Large intestine (tissue), 3 donors: Measurements from ENCODE around the gene CFAP161. TPM values are rescaled to one million over a fixed set of nuclear protein-coding genes. Genes with fewer than 3 reads are reported as not detected.

Experiments
- DNase-seq, 2 donors: peaks; one replicate each; pipeline versions ENCODE4 v3.0.0 to v3.0.0-alpha.2; 2013
- H3K27ac ChIP-seq: one replicate; pipeline ENCODE4 v1.5.1; 2013; ENCODE audit warnings: low read length
- H3K27me3 ChIP-seq: 2 replicates; pipeline ENCODE4 v1.6.1; 2013; ENCODE audit warnings: low read length; ENCODE audit not compliant: control insufficient read depth, insufficient read depth
- H3K36me3 ChIP-seq: 2 replicates; pipeline ENCODE4 v1.6.1; 2013; ENCODE audit warnings: low read length; ENCODE audit not compliant: control insufficient read depth, insufficient read depth
- H3K4me1 ChIP-seq: one replicate; pipeline ENCODE4 v1.6.1; 2013; ENCODE audit warnings: low read length; ENCODE audit not compliant: control insufficient read depth, insufficient read depth
- H3K4me3 ChIP-seq: one replicate; pipeline ENCODE4 v1.5.1; 2013; ENCODE audit warnings: low read length
- H3K9me3 ChIP-seq: one replicate; pipeline ENCODE4 v1.6.1; 2013; ENCODE audit warnings: mild to moderate bottlenecking, low read depth, low read length, moderate library complexity; ENCODE audit not compliant: control insufficient read depth
- WGBS: methylation state at CpG from one replicate; pipeline ENCODE4 v1.1.5; 2013; ENCODE audit warnings: low lambda C conversion rate; ENCODE audit not compliant: insufficient coverage; 5-methylcytosine and 5-hydroxymethylcytosine counted together
- polyA plus RNA-seq: library from polyadenylated mRNA; unstranded; fragments of 120-200 nt; gene quantifications from one replicate; pipeline ENCODE4 v1.2.1, GENCODE V29; 2013

The CFAP161 gene
- polyA plus RNA-seq, 1 donor: 0.25 TPM

DNA sequence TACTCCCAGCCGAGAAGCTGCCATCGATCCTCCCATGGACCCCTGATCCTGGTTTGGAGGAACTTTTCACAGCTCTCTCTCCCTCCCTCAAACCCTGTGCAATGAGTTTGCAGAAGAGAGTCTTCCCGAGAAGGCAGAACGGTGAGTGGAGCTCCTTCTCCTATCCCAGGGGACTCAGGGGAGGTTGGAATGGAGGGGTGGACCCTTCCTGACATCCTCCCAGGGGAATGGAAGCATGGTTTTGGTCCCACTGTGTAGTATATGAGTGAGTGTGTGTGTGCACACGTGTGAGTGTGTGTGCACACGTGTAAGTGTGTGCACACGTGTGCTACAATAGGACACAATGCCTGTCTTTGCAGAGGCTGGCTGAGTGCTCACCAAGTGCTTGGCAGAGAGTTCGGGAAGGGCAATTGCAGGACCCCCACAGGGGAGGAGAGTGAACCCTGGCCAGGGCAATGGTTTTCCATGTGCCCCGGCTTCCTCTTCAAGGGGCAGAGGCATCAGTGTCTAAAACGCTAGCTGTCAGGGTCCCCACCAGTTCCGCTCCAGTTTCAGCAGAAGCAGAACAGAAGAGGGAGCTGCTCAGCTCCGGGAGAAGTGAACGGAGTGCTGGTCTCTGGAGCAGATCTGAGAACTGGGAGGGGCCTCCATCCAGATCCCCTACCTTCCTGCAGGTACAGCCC lies 48.8 kb downstream of the CFAP161 start:
- no peak overlapping the region for H3K4me3 ChIP-seq
- peaks cover 12% of the 10 kb centered on the region for H3K27me3 ChIP-seq
- DNase-seq: no peak
- no peaks in the 10 kb centered on the region for H3K4me1 ChIP-seq
- H3K36me3 ChIP-seq: no peaks in the 10 kb centered on the region
- H3K9me3 ChIP-seq: no peaks in the 10 kb centered on the region
- WGBS: no CpG with 5 or more reads among the region's 13 CpGs
- no peak overlapping the region for H3K27ac ChIP-seq

DNA sequence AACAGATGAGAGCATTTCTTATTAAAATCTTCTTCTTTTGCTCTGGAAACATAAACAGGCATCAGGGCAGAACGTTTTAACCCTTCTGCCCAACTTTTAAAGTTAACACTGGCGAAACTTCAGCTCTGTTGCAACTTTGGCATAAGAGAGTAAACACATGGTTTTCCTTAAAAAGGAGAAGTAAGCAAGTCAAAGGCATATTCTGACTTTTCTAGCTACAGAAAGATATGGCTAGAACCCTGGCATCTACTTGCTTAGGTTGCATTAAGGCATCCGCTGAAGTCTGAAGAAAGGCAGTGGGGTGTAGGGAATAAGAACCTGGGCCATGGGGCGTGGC lies 49.3 kb downstream of the CFAP161 start:
- Histone ChIP-seq H3K27ac (no peak overlapping the region), H3K27me3 (peaks cover 12% of the 10 kb centered on the region), H3K4me3 (no peak overlapping the region), H3K36me3 (no peaks in the 10 kb centered on the region), H3K9me3 (no peaks in the 10 kb centered on the region), H3K4me1 (no peaks in the 10 kb centered on the region)
- WGBS: no CpG with 5 or more reads among the region's 4 CpGs
- no peak for DNase-seq

DNA sequence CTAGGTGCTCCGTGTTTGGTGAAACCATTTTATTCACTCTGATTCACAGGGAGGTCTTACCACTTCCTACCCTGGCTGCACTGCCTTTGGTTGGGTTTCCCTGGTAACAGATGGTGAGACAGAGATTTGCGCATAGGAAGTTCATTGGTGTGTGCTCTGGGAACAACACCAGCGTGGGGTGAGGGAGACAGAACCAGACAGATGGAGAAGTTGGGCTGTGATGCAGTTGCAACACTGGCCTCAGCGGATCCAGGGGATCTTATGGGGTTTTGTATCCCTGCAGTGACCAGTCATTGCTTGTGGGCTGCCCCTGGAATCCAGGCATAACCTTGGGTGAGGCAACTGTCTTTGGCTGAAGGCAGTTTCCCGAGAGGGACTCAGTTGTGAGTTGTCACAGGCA lies 50.1 kb downstream of the CFAP161 start:
- Histone ChIP-seq H3K27ac (no peak overlapping the region), H3K4me3 (no peak overlapping the region), H3K4me1 (no peaks in the 10 kb centered on the region), H3K36me3 (no peaks in the 10 kb centered on the region), H3K9me3 (no peaks in the 10 kb centered on the region), H3K27me3 (peaks cover 12% of the 10 kb centered on the region)
- no CpG with 5 or more reads among the region's 5 CpGs for WGBS
- no peak for DNase-seq

DNA sequence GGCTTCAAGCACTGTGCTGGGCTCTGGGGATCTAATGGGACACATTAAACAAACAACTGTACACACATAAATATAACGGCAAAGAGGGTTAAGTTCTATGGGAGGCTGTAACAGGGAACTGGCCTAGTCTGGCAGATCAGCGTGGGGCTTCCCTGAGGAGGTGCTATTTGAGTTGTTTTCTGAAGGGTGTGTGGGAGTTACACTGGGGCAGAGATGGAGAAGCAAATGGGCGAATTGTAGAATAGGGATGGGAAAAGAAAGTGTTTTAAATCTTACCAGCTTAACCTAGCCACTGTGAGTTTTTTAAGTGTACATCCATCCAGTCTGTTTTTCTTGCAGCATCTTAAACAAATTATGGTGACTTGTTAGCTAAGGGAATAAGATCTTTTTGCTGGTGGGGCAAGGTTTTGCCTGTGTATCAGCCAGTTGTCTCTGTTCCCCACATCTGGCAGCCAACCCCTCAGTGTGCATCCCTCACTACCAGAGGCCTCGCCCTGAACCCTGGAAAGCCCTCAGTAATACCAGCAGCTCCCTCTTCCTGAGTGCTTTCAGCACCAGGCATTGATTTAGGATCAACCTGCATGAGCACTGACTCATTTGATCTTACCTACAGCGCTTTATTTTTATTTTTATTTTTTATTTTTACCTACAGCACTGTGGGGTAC lies 51.7 kb downstream of the CFAP161 start:
- no peak for DNase-seq
- Histone ChIP-seq H3K9me3 (no peaks in the 10 kb centered on the region), H3K27ac (no peak overlapping the region), H3K36me3 (no peaks in the 10 kb centered on the region), H3K4me1 (no peaks in the 10 kb centered on the region), H3K4me3 (no peak overlapping the region), H3K27me3 (peaks cover 11% of the 10 kb centered on the region)
- WGBS: 100% methylated on average over 2 of the region's 5 CpGs

DNA sequence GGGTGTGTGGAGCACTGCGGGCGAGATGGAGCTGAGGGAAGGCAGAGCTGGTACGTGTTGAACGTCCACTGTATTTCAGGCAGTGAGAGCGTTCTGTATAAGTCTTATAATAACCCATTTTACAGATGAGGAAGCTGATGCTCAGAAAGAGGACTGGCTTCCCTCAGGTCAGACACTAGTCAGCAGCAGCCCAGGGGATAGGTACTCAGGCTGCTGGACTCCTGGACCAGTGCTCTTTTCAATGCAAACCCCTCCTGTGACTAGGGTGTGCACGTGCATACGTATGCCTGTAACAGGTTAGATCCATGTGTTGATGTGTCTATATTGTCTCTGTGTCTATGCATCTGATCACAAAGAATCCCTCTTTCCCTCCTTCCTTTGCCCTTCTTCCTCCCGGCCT lies 54.3 kb downstream of the CFAP161 start:
- no peak for DNase-seq
- H3K27ac ChIP-seq: no peak overlapping the region
- no peak overlapping the region for H3K4me3 ChIP-seq
- no peaks in the 10 kb centered on the region for H3K36me3 ChIP-seq
- WGBS: 89% methylated on average over 1 of the region's 8 CpGs
- peaks cover 3% of the 10 kb centered on the region for H3K27me3 ChIP-seq
- no peaks in the 10 kb centered on the region for H3K9me3 ChIP-seq
- H3K4me1 ChIP-seq: no peaks in the 10 kb centered on the region

DNA sequence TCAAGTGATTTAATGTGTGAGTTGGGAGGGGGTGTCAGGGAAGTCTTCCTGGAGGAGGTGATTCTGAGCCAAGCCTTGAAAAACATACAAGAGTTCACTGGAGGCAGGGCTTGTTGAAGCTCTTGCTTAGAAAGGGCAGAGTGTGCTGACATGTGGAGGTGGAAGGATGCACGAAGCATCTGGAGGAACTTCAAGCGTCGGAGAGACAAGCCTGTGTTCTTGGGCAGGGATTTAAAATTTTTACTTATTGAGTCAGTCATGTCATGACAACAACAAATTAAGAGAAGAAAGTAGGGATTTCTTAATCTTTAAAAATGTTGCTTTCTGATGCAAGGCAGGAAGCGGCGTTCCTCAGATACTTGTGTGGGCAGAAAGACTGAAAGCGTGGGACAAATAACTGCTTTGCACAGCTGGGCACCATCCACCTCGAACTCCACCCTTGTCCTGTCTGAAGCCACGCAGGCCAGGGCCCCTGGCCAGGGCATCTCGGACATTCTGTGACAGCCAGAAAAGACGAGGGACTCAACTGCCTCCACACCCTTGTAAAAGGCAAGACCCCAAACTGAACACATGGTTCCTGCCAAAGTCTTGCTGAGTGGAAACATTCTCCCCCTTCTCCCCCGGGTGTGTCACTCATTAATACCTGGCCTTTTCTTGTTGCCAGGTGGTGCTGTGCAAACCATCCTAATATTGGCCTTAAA lies 55.7 kb downstream of the CFAP161 start:
- H3K27me3 ChIP-seq: peaks cover under 1% of the 10 kb centered on the region
- H3K9me3 ChIP-seq: no peaks in the 10 kb centered on the region
- no peaks in the 10 kb centered on the region for H3K36me3 ChIP-seq
- no peak for DNase-seq
- no peak overlapping the region for H3K27ac ChIP-seq
- no peaks in the 10 kb centered on the region for H3K4me1 ChIP-seq
- WGBS: 68% methylated on average over 2 of the region's 11 CpGs
- no peak overlapping the region for H3K4me3 ChIP-seq

DNA sequence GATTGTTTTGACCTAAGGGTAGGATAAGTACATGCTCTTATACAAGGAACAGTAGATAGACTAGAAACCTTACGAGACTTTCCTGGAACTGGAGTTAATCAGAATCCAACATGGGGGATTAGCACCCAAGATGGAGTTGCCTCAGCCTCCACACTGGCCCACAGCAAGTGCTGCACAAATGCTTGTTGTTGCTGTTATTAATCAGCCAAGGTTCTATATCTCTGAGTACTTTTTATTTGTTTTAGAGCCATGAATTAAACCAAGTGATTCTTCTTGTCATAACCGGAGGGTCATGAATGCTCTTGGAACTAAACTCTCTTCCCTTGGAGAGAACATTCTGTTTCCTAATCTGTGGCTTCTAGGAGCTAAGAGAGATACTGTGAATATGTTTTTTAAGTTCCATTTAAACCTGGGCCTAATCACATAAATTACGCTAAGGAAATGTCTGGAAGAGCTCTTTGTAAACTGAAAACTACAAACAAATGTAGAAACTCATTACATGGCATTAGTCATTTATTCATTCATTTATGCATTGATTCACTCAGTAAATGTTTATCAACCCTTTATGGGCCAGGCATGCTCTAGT lies 56.9 kb downstream of the CFAP161 start:
- WGBS: 83% methylated on average over 2 of the region's 3 CpGs
- Histone ChIP-seq H3K36me3 (no peaks in the 10 kb centered on the region), H3K27ac (no peak overlapping the region), H3K4me1 (no peaks in the 10 kb centered on the region), H3K27me3 (no peaks in the 10 kb centered on the region), H3K4me3 (no peak overlapping the region), H3K9me3 (no peaks in the 10 kb centered on the region)
- DNase-seq: no peak

DNA sequence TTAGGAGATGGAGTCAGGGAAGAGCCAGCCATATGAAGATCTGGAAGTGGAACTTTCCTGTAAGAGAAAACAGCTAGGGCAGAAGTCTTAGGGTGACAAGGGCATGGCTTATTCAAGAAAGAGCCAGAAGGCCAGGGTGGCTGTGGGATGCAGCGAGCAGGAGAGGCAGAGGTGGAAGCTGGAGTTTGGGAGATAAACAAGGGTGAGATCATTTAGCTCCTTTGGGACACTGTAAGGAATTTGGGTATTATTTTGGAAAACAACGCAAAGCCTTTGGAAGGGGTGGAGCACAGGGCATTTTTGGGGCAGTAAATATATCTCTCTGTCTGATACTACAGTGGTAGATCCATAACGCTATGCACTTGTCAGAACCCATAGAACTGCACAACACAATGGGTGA lies 57.6 kb downstream of the CFAP161 start:
- no peak for DNase-seq
- no peaks in the 10 kb centered on the region for H3K36me3 ChIP-seq
- 100% methylated on average over 1 of the region's 3 CpGs for WGBS
- H3K9me3 ChIP-seq: no peaks in the 10 kb centered on the region
- no peaks in the 10 kb centered on the region for H3K27me3 ChIP-seq
- H3K4me3 ChIP-seq: no peak overlapping the region
- no peaks in the 10 kb centered on the region for H3K4me1 ChIP-seq
- no peak overlapping the region for H3K27ac ChIP-seq

DNA sequence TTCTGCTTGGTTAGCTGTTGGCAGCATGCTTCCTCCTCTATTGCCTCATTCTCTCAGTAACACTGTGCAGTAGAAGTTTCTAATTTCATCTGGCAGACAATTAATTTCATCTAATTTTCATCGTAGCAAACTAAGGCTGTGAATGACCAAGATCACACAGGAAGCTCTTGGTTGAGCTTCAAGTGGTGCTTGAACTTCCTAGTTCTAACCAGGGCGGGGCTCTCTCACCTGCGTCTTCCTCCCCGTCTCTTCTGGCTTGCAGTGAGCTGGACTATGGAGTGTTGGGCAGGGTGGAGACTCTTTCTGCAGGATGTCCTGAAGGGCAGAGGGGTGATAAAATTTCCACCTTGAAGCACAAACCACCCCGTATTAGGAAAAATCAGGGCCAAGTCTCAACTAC lies 60.7 kb downstream of the CFAP161 start:
- no peak for DNase-seq
- no CpG with 5 or more reads among the region's 5 CpGs for WGBS
- no peaks in the 10 kb centered on the region for H3K9me3 ChIP-seq

DNA sequence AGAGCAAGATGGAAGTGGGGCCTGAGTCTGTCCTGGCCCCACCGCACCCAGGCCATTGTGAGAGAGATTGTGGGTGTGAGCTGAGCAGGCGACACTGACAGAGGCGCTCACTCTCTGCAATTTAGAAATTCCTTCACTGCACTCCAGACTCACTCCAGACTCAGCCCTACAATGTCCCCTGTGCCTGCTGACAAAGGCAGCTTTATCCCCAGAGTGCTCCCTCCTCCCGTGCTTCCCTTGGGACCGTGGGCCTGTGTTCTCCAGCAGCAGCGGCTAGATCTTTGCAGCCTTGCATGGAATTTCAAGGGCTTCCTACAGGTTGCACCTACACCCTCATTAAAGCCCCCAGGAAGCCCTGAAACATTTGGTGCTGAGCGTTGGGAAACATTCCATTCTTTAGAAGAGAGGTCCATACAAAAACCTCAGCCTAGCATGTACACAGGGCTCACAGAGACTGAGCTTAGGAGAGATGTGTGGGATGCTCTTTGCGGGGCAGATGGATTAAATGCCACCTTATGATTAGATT lies 61.3 kb downstream of the CFAP161 start:
- H3K27me3 ChIP-seq: peaks cover 3% of the 10 kb centered on the region
- no peaks in the 10 kb centered on the region for H3K9me3 ChIP-seq
- H3K4me3 ChIP-seq: no peak overlapping the region
- DNase-seq: no peak
- H3K36me3 ChIP-seq: no peaks in the 10 kb centered on the region
- no peaks in the 10 kb centered on the region for H3K4me1 ChIP-seq
- no peak overlapping the region for H3K27ac ChIP-seq
- no CpG with 5 or more reads among the region's 8 CpGs for WGBS

More for the DNA sequence above, 60.7 kb downstream of the CFAP161 start:
- Histone ChIP-seq H3K27ac (no peak overlapping the region), H3K4me1 (no peaks in the 10 kb centered on the region), H3K27me3 (peaks cover 3% of the 10 kb centered on the region), H3K36me3 (no peaks in the 10 kb centered on the region), H3K4me3 (no peak overlapping the region)
